ENCODE results near the gene CALB2. TPM values are rescaled to one million over a fixed set of nuclear protein-coding genes. Genes with fewer than 3 reads are reported as not detected.

CALB2 gene
- total and polyA plus RNA-seq, 2 of the 13 experiments (the other 11 are each of a cell fraction or from before 2014, with no cell fraction given): 0.37 to 0.40 TPM

DNA sequence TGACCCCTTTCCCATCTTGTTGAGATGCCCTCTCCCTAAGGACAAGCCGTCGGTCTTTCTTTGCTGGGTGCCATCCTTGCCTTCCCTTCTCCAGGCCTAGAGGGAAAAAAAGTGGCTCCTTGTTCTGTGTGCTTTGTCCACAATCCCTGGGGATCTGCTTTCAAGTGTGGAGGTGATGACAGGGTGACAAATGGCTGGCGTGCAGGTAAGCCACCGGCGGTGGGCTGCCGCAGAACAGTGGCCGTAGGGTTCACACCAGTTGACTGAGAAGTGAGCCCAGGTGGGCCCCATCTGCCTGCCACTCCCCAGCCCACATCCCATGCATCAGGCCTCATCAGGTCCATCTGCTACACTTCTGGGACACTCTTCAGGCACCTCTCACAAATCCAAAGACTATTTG is 11.4 kb upstream of the CALB2 start:
- no peaks in the 10 kb centered on the region for H3K4me1 ChIP-seq (ENCODE audit: insufficient read depth, low read length)
- intact Hi-C loops (cut with micrococcal nuclease; ENCODE audit: unreplicated experiment): no loop called here
- H3K79me2 ChIP-seq (ENCODE audit: insufficient read depth, low read length): no peaks in the 10 kb centered on the region
- no TSS peak for BruUV-seq (replicated peaks)
- H3K9me3 ChIP-seq (ENCODE audit: low read length): no peaks in the 10 kb centered on the region
- WGBS (ENCODE audit: low lambda C conversion rate): 0% methylated on average over 2 of the region's 7 CpGs
- H3K27ac ChIP-seq (ENCODE audit: extremely low read length, insufficient read depth, low read length): no peak overlapping the region
- H3K27me3 ChIP-seq (ENCODE audit: control insufficient read depth in 1 of 2, insufficient read depth in 2 of 2, low read length in 2 of 2): peaks cover 2 to 73% of the 10 kb centered on the region in 2 experiments; a peak in 4 of 5 replicates
- in situ Hi-C loops (cut with HindIII; ENCODE audit: extremely low pct_ligation_motif_present, low pct_unique_long_range_greater_than_20kb): no loop called here
- DNase-seq (ENCODE audit: low spot score) (no peak), ATAC-seq (no peak), FAIRE-seq (no peak)
- POLR2A ChIA-PET: no interaction called here
- CTCF ChIA-PET (ENCODE audit: low intra/inter-chr PET ratio, low total read pairs): no interaction called here
- H2AFZ ChIP-seq (ENCODE audit: low read length): no peak overlapping the region
- H3K36me3 ChIP-seq (replicated peaks in 1 of 2; ENCODE audit: control insufficient read depth in 1 of 2, insufficient read depth in 2 of 2, low read length in 2 of 2): no peaks in the 10 kb centered on the region
- no peaks in the 10 kb centered on the region for H4K20me1 ChIP-seq (ENCODE audit: insufficient read depth, low read length)
- H3K4me3 ChIP-seq (replicated peaks in 1 of 3; ENCODE audit: insufficient read depth in 1 of 3, low read depth in 2 of 3, low read length in 3 of 3): no peak overlapping the region
- no peak overlapping the region for H3K9ac ChIP-seq (ENCODE audit: insufficient read depth, low read depth, low read length)
- H3K4me2 ChIP-seq (ENCODE audit: low read depth, low read length): no peak overlapping the region
- TF ChIP-seq, protein P1, sequence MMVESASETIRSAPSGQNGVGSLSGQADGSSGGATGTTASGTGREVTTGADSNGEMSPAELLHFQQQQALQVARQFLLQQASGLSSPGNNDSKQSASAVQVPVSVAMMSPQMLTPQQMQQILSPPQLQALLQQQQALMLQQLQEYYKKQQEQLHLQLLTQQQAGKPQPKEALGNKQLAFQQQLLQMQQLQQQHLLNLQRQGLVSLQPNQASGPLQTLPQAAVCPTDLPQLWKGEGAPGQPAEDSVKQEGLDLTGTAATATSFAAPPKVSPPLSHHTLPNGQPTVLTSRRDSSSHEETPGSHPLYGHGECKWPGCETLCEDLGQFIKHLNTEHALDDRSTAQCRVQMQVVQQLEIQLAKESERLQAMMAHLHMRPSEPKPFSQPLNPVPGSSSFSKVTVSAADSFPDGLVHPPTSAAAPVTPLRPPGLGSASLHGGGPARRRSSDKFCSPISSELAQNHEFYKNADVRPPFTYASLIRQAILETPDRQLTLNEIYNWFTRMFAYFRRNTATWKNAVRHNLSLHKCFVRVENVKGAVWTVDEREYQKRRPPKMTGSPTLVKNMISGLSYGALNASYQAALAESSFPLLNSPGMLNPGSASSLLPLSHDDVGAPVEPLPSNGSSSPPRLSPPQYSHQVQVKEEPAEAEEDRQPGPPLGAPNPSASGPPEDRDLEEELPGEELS (CRISPR knock-in tag; IDR thresholded peaks at IDR 0.05): no peak
- TF ChIP-seq ZNF737 (CRISPR knock-in tag; IDR thresholded peaks at IDR 0.05; ENCODE audit: borderline replicate concordance) (no peak), KDM5B (CRISPR knock-in tag; IDR thresholded peaks at IDR 0.05; ENCODE audit: borderline replicate concordance) (no peak), ARNT (IDR thresholded peaks at IDR 0.05) (no peak), THYN1 (CRISPR knock-in tag; IDR thresholded peaks at IDR 0.05; ENCODE audit: borderline replicate concordance, low read depth) (no peak), ZNF572 (CRISPR knock-in tag; IDR thresholded peaks at IDR 0.05) (no peak), ZNF263 (CRISPR knock-in tag; IDR thresholded peaks at IDR 0.05) (no peak), SMAD9 (CRISPR knock-in tag; IDR thresholded peaks at IDR 0.05) (no peak), ZNF724P (CRISPR knock-in tag; IDR thresholded peaks at IDR 0.05; ENCODE audit: borderline replicate concordance) (no peak), ZNF432 (CRISPR knock-in tag; IDR thresholded peaks at IDR 0.05; ENCODE audit: borderline replicate concordance) (no peak), TSC22D2 (CRISPR knock-in tag; IDR thresholded peaks at IDR 0.05; ENCODE audit: borderline replicate concordance) (no peak), SAP130 (CRISPR knock-in tag; IDR thresholded peaks at IDR 0.05; ENCODE audit: low read depth) (no peak), ELF1 (CRISPR knock-in tag; IDR thresholded peaks at IDR 0.05) (no peak), SMARCC2 (IDR thresholded peaks at IDR 0.05) (no peak), RFXANK (CRISPR knock-in tag; IDR thresholded peaks at IDR 0.05) (no peak), YY1 (IDR thresholded peaks at IDR 0.05; ENCODE audit: insufficient read depth, insufficient replicate concordance, low read depth, low read length) (no peak)
- TF ChIP-seq, protein P2, sequence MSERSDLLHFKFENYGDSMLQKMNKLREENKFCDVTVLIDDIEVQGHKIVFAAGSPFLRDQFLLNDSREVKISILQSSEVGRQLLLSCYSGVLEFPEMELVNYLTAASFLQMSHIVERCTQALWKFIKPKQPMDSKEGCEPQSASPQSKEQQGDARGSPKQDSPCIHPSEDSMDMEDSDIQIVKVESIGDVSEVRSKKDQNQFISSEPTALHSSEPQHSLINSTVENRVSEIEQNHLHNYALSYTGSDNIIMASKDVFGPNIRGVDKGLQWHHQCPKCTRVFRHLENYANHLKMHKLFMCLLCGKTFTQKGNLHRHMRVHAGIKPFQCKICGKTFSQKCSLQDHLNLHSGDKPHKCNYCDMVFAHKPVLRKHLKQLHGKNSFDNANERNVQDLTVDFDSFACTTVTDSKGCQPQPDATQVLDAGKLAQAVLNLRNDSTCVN (CRISPR knock-in tag; IDR thresholded peaks at IDR 0.05; ENCODE audit: borderline replicate concordance): no peak
- TF ChIP-seq, protein P3, sequence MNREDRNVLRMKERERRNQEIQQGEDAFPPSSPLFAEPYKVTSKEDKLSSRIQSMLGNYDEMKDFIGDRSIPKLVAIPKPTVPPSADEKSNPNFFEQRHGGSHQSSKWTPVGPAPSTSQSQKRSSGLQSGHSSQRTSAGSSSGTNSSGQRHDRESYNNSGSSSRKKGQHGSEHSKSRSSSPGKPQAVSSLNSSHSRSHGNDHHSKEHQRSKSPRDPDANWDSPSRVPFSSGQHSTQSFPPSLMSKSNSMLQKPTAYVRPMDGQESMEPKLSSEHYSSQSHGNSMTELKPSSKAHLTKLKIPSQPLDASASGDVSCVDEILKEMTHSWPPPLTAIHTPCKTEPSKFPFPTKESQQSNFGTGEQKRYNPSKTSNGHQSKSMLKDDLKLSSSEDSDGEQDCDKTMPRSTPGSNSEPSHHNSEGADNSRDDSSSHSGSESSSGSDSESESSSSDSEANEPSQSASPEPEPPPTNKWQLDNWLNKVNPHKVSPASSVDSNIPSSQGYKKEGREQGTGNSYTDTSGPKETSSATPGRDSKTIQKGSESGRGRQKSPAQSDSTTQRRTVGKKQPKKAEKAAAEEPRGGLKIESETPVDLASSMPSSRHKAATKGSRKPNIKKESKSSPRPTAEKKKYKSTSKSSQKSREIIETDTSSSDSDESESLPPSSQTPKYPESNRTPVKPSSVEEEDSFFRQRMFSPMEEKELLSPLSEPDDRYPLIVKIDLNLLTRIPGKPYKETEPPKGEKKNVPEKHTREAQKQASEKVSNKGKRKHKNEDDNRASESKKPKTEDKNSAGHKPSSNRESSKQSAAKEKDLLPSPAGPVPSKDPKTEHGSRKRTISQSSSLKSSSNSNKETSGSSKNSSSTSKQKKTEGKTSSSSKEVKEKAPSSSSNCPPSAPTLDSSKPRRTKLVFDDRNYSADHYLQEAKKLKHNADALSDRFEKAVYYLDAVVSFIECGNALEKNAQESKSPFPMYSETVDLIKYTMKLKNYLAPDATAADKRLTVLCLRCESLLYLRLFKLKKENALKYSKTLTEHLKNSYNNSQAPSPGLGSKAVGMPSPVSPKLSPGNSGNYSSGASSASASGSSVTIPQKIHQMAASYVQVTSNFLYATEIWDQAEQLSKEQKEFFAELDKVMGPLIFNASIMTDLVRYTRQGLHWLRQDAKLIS (CRISPR knock-in tag; IDR thresholded peaks at IDR 0.05): no peak
- TF ChIP-seq, protein P4, sequence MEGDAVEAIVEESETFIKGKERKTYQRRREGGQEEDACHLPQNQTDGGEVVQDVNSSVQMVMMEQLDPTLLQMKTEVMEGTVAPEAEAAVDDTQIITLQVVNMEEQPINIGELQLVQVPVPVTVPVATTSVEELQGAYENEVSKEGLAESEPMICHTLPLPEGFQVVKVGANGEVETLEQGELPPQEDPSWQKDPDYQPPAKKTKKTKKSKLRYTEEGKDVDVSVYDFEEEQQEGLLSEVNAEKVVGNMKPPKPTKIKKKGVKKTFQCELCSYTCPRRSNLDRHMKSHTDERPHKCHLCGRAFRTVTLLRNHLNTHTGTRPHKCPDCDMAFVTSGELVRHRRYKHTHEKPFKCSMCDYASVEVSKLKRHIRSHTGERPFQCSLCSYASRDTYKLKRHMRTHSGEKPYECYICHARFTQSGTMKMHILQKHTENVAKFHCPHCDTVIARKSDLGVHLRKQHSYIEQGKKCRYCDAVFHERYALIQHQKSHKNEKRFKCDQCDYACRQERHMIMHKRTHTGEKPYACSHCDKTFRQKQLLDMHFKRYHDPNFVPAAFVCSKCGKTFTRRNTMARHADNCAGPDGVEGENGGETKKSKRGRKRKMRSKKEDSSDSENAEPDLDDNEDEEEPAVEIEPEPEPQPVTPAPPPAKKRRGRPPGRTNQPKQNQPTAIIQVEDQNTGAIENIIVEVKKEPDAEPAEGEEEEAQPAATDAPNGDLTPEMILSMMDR (CRISPR knock-in tag; IDR thresholded peaks at IDR 0.05): no peak
